Glomerular endothelial cell (primary cell): ENCODE results near the gene ZNF668. TPM values are rescaled to one million over a fixed set of nuclear protein-coding genes. Genes with fewer than 3 reads are reported as not detected.
"Not testable (repeated sequence)": the region's sequence is repeated elsewhere in the genome, so short reads cannot be mapped to it uniquely, and the experiment has no call there.

ENCODE experiments used
- DNase-seq: peaks from one replicate; pipeline ENCODE4 v3.0.0-alpha.2; 2011; ENCODE audit warnings: low read depth, low spot score; ENCODE audit errors: extremely low read depth
- total RNA-seq: library from RNA; depleted of rRNA; stranded (reverse); fragments of >200 nt; gene quantifications from 2 replicates; pipeline ENCODE4 v1.2.3, GENCODE V29; 2015

Gene ZNF668
- total RNA-seq, 1 donor from 2014 or later, result 16.3 TPM

DNA sequence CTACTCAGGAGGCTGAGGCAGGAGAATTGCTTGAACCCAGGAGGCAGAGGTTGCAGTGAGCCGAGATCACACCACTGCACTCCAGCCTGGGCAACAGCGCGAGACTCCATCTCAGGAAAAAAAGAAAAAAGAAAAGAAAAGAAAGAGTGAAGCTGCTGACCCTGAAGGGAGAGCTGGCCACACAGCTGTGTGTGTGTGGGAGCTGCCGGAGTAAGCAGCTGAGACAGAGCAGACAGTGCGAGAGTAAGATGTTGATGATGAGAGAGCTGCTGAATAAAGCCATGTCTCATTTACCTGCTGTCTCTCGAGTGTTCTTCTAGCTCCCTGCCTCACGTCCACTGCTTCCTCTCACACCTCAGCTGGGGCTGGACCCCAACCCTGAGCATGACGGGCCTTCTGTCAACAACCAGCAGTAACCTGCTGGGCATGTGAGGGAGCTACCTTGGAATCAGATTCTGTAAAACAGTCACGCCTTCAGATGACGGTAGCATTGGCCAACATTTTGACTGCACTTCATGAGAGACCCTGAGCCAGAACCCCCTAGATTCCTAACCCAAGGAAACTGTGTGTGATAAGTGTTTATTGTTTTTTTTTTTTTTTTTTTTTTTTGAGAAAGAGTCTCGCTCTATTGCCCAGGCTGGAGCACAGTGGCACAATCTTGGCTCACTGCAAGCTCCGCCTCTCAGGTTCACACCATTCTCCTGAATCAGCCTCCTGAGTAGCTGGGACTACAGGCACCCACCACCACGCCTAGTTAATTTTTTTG is 27.0 kb upstream of the ZNF668 start:
- DNase-seq, result not testable (repeated sequence)

DNA sequence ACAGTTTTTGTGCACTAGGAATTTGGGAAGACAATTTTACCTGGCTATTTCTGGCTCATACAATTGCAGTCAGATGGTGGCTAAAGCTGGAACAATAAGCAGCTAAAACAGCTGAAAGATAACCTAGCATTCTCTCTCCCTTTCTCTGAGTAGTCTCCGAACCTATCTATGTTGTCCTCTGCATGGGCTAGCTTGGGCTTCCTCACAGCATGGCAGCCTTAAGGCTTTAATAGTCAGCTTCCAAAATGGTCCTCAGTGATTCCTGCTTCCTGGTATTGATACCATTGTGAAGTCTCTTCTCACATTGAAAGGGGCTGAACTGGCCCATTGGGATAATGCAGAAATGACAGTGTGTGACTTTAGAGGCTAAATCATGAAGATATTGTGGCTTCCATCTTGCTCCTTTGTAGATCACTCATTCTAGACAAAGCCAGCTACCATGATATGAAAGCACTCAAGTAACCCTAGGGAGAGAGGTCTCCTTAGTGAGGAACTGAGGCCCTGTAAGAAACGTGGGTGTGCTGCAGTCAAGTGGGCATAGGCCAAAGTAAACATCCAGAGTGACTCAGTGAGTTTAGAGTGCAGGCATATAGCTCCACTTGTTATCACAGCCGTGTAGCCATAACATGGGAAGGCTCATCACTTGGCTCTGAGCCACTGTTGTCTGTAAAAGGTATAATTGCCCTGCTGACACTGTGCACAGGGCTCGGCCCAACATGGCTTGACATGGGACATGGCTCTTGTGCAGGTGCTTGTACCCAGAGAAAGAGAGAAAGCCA is 26.0 kb upstream of the ZNF668 start:
- no peak for DNase-seq

DNA sequence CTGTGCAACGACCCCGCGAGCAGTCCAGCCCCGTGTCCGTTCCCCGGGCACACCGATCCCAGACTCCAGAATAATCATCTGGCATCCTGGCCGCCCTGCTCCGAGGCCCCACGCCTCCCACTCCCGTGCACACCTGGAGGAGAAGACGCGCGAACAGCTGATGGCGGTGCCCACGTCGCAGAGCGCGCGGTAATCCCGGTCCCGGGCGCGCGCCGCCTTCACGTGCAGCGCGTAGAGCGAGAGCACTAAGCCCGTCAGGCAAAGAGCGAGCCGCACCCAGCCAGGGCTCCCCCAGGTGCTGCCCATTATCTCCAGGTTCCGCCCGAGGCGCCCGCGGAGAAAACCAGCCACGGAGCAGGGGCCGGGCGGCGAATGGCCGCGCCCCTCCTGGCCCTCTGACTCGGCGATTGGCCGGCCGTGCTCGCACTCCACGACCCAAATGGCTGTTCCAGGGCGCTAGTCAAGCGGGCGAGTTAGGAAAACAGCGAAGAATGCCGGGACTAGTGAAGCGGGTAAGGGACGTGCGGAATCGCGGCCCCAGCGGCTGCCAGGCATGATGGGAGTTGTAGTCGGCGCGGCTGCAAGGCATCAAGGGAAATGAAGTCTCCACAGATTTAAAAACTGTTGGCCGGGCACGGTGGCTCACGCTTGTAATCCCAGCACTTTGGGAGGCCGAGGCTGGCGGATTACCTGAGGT is 20.5 kb upstream of the ZNF668 start, which contains the start of gene VKORC1:
Gene VKORC1 (minus strand): TSS at position 374 of the 697 bp plus-strand sequence. CDS start 68 bp downstream, at position 306.
- DNase-seq, result no peak

DNA sequence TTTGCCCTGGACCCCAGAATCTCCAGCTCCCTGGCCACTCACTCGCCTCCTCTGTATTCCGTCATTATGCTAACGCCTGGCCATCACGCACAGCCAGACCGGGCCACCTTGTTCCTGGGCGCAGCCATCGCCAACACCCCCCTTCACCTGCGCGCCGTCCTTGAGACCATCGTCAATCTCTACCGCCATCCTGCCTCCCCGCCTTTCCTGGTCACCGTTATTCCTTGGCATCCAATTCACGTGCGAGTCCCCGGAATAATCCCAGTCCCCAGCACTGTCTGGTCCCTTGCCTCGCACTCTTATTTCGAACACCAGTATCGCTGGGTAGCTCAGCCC is 20.0 kb upstream of the ZNF668 start:
- DNase-seq, result no peak

DNA sequence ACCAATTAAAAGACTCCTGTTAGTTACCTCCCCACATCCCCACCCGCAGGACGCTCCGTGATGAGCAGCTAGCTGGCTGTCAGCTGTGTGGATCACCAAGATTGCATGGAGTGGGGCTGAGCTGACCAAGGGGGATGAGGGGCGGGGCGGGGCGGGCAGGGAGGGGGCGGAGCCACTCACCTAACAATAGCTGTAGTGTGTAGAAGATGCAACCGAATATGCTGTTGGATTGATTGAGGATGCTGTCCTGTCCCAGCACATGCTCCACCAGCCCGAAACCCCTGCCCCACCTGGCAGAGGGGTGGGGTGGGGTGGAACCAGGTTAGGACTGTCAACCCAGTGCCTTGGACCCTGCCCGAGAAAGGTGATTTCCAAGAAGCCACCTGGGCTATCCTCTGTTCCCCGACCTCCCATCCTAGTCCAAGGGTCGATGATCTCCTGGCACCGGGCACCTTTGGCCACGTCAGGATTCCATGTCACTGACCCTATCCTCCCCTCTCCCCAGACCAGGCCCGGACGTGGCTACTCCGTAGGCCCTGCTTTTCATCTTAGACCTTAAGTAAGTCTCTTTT is 19.2 kb upstream of the ZNF668 start:
- no peak for DNase-seq

DNA sequence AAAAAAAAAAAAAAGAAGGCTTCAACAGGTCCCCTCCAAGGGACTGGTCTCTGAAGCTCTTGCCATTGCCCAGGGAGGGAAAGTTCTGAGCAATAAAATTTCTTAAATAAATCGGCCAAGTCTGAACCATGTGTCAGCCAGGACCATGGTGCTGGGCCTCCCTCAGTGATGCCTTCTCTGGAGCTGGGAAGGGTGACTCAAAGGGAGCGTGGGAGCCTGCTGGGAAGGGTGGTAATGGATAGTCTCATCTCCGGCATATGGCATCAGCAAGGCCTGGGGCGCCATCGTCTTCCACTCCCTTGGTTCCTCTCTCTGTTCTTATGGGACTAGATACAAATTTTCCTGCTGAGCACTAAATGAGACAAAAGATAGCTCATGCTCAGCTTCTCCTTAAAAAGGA is 18.3 kb upstream of the ZNF668 start:
- DNase-seq, result no peak

DNA sequence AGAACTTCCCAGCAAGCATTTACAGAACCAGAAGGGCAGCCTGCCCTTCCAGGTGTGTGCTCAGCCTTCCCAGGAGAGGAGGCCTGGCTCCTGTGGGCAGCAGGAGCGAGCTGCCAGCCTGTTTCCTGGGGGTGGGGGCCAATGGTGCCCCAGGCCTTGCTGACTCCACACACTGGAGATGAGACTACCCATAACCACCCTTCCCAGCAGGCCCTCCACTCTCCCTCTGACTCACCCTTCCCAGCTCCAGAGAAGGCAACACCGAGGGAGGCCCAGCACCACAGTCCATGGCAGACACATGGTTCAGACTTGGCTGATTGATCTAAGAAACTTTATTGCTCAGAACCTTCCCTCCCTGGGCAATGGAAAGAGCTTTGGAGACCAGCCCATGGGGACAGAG is 16.5 kb upstream of the ZNF668 start:
- no peak for DNase-seq

DNA sequence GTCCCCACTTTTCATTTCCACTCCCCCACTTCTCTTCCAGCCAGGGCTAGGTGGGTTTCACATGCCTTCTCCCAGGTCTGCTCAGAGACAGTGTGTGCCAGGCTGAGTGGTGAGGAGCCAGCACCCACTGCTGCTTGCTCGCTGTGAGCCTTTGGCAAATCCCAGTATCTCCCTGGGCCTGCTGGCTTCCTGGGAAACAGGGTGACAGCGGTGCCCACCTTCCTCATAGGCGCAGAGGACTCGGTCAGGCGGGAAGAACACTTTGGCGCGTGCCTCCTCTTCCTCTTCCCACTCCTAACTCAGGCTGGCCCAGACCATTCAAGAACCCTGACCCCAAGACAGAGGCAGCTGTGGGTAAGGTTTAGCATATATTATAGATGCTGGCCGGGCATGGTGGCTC is 15.2 kb upstream of the ZNF668 start:
- DNase-seq, result no peak

DNA sequence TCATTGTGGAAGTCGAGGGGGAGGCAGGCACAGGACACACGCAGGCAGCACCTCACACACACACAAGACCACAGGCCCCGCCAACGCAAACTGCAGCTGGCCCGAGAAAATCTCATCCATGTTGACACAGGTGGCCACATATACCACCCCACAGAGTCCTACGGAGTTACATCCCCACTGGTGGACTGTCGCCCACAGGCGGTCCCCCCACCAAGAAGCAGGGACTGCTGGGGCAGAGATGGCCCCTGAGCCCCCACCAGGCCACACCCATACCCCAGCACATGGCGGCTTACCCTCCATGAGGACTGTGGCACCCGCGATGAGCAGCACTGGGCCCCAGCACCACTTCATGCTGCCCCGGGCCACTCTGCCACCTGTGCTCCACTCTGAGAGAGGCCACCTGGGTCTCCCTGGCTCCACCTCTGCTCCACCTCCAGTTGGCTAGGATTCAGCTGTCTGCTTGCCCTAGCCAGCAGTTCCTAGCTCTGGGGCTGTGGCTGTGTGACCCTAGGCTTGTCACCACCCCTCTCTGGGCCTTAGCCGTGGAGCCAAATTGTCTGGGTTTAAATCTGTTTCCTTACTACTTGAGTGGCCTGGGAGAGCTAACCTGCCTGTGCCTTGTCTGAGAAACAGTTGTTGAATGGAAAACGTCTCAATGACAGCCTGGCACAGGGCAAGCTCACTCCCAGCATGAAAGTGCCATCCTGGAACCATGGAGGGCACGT is 14.6 kb upstream of the ZNF668 start, which contains the start of gene PRSS53:
Gene PRSS53 (minus strand): TSS at position 485 of the 725 bp plus-strand sequence. CDS start 134 bp downstream, at position 351.
- DNase-seq, result no peak

DNA sequence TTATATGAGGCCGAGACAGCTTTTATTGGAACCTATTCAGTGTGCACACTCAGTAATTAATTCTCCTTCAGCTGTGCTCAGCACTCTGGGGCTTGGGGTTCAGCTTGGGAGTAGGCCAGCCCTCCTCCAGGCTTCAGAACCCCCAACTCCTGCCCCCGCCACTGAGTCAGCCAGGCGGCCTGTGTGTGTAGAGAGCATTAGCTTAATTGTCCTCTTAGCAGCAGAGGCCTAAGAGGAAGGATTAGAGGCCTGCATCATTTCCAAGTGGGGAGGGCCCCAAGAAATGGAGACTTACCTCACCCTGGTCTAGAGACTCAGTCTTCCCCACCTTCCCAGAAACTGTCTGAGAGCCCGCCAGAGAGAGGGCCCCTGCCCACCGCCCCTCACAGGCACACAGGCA is 13.9 kb upstream of the ZNF668 start:
- no peak for DNase-seq

DNA sequence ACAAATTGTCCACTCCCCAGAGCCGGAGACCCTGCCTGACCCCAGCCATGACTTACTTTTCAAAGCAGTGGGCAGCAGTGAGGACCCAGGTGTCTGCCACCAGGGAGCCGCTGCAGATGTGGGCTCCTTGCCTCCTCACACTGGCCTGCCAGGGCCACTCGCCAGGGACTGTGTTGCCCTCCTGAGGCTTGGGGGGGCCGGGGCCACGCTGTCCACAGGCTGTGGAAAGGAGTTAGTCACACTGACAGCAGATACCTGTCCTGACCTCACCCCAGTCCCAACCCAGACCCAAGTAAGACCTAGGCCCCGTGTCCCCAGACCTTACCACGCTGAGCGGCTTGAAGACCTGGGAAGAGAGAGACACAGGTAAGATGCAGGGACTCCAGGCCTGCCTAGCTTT is 13.4 kb upstream of the ZNF668 start:
- DNase-seq, result no peak

DNA sequence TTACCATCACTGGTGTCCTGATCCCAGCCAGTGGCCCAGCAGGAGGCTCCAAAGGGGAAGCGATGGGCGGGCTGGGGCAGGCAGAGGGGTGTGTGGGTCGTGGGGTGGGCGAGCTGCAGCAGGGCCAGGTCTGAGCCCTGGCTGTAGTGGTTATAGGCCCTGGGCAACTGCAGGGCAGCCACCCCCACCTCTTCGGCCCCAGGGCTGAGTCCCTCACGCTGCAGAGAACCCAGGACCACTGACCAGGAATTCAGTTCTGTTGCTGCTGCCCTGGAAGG is 12.5 kb upstream of the ZNF668 start:
- DNase-seq, result no peak

DNA sequence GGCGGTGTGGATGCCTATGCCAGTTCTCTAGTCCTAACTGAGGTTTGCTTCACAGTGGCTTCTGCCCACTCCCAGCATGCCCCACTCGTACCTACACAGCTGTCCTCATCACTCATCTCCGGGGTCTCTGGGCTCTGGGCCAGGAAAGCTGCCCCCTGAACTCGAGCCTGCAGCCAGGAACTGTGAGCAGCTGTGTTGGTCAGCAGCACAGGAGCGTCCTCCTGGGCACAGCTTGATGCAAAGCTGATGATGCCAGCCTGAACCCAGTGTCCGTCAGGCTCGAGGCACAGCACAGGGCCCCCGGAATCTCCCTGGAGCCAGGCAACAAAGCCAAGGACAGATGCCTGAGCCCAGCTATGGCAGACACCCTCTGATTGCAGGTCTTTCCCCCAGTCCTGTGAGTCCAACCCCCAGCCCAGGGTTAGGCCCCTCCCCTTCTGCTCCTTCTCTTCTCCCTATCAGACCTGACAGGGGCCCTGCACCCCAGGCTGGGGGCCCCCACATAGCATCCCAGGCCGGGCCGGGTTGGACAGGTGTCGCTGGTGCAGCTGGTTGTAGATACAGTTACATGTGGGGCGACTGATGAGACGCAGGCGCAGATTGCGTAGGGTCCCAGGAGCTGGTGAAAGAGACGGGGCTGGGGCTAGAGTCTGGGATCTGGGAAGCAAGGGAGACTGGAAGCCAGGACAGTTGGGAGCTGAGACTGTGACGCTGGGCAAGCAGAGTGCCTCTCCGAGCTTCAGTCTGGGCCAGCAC is 12.0 kb upstream of the ZNF668 start:
- no peak for DNase-seq

DNA sequence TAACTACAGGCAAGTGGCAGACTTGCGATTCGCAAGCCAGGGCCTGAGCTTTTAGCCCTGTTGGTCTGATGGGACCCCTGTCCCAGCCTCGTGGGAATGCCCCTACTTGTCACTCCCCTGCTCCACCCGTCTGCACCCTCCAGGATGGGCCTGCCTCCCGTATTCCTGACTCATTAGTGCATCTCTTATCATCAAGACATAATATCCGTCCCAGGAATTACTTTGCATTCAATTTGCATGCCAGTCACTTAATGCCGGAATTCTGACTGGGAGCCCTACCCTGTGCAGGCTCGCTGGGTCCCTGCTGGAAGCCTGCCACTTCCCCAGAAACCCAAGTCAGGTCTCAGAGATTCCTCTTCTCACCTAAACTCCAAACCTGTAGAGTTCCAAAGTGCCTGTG is 11.4 kb upstream of the ZNF668 start:
- no peak for DNase-seq

DNA sequence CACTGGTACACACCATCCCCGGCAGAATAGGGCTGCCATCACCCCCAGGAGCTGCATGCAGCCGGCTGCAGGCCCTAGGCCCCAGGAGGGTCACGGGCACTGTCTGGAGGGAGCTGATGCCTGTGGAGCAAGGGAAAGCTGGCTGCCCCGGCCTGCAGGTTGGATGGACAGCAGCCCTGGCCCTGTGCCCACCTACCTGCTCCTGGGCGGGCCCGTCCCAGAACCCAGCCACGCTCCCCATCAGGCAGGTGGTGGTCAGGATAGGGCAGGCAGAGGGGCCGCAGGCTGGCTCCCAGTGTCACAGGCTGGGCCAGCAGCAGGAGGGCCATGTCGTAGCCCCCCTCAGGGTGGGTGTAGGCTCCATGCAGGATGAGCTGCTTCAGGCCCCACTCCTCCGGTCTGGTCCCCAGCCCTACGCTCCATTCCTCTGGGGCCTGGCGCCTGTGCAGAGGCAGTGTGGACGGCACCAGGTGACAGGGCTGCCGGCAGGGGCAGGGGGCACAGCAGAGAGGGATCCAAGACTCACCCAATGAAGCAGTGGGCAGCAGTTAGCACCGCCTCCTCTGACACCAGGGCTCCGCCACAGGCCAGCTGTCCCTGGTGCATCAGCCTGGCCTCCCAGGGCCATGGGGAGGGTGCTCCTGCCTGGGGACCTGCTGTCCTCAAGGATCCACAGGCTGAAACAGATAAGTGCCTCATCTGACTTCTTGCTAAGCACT is 10.7 kb upstream of the ZNF668 start:
- DNase-seq, result no peak

DNA sequence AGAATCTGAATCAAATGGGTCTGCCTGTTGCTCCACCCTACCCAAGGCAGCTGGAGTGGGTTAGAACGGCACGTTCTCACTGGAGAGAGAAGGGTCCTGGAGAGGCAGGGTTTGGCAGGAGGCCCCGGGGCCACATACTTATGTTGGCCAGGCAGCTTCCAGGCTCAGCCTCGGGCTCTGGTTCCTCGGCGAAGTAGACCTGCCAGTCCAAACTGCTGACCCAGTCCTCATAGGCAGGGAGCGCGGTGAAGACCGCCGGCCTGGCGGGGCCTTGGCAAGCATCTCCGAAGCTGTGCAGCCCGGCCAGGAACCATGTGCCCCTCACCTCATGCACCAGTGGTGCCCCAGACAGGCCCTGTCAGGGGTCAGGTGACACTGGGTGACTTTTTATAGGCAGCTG is 9.9 kb upstream of the ZNF668 start:
- no peak for DNase-seq

DNA sequence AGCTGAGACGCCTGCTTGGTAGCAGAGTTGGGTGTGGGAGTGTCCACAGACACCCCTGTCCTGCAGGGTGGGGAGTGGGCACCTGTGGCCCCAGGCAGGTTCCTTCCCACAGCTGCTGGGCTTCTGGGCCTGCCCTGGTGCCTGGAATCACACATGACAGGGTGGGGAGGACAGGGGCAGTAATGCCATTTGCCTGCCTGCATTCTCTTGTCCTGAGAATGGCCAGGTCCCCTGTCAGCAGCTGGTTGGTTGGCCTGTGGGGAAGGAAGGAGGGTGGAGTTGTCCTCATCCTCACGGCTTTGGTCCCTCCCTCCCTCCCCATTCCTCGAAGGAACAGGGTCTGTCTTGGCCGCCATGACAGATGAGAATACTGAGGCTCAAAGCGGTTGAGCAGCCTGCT is 9.5 kb upstream of the ZNF668 start:
- DNase-seq, result no peak

DNA sequence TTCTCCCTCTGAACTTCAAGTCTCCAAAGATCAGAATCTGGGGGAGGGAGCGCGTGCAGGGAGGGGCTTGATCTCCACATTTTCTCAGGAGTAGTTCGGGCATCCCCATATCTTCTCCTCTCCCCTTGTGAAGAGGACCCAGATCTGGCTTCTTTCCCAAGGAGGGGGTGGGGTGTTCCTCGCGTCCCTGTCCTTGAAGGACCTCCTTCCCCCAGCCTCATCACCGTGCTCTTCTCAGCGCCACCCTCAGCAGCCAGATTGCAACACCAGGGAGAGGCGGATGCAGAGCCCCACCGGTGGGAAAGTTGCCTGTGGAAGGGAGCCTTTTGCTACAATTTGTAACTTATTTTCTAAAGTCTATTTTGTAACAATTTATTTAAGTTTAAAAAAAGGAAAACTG is 9.0 kb upstream of the ZNF668 start:
- no peak for DNase-seq

DNA sequence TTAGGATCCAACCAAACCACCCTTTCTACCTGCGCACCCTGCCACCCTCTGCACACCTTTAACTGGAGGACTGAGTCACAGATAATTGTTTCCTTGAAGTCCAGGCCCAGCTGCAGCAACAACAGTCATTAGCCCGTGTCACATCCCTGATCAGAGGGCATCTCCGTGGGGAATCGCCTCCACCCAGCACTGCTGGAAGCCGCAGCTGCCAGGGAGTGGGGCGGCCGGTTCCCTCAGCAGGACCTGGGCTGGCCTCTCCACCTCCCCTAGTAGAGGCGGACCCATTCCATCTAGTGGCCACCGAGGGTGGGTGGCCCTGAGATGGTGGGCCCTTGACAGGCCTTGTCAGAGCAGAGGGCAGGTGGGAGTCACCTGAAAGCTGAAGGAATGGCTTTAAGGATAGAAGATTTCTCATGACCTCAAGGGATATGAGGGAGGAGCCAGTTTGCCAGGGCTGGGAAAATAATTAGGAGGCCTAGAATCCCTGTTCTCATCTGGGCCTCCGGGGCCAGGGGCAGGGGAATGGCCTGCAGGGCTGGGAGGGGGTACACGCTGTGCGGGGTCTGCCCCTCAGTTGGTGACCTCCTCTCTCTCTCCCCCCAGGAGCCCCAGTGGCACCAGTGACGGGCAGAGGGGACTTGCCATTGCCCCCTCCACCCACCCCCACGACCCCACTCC is 8.5 kb upstream of the ZNF668 start:
- no peak for DNase-seq
